HK-2 (cell line): ENCODE data around the gene PLA2G5.
"Not testable (repeated sequence)": the region's sequence is repeated elsewhere in the genome, so short reads cannot be mapped to it uniquely, and the experiment has no call there.

Experiments used
- DNase-seq: peaks from one replicate; pipeline ENCODE4 v3.0.0-alpha.2; 2018; ENCODE audit not compliant: unreplicated experiment

PLA2G5 gene

GRCh38 chr1:20069874-20070273 is at the start of gene PLA2G5:
TSS of gene PLA2G5 (plus strand) at chr1:20070194. CDS start at chr1:20084831, 14,637 bp downstream.
- DNase-seq, result no peak

- no peak for DNase-seq
These were observed 41.9 kb upstream of the PLA2G5 start for GRCh38 chr1:20028125-20028524.

GRCh38 chr1:20028726-20029125 is 41.3 kb upstream of the PLA2G5 start:
- DNase-seq, result no peak

- DNase-seq, result no peak
These were observed 40.6 kb upstream of the PLA2G5 start for GRCh38 chr1:20029178-20029912.

GRCh38 chr1:20030436-20031151 is 39.4 kb upstream of the PLA2G5 start:
- not testable (repeated sequence) for DNase-seq

- no peak for DNase-seq
These were observed 38.8 kb upstream of the PLA2G5 start for GRCh38 chr1:20031161-20031560.

- DNase-seq, result no peak
These were observed 38.2 kb upstream of the PLA2G5 start for GRCh38 chr1:20031836-20032235.

GRCh38 chr1:20032425-20032824 is 37.6 kb upstream of the PLA2G5 start:
- DNase-seq, result no peak

GRCh38 chr1:20033420-20033819 is 36.6 kb upstream of the PLA2G5 start:
- no peak for DNase-seq

GRCh38 chr1:20035114-20035513 is 34.9 kb upstream of the PLA2G5 start:
- DNase-seq, result no peak

- DNase-seq, result no peak
These were observed 32.1 kb upstream of the PLA2G5 start for GRCh38 chr1:20037877-20038276.

GRCh38 chr1:20047096-20047495 is 22.9 kb upstream of the PLA2G5 start:
- no peak for DNase-seq

GRCh38 chr1:20048563-20048962 is 21.4 kb upstream of the PLA2G5 start:
- no peak for DNase-seq

GRCh38 chr1:20049056-20049798 is 20.8 kb upstream of the PLA2G5 start:
- not testable (repeated sequence) for DNase-seq

GRCh38 chr1:20051218-20051829 is 18.7 kb upstream of the PLA2G5 start:
- DNase-seq, result no peak

GRCh38 chr1:20052386-20052785 is 17.6 kb upstream of the PLA2G5 start:
- DNase-seq, result no peak

- no peak for DNase-seq
These were observed 12.0 kb upstream of the PLA2G5 start for GRCh38 chr1:20057886-20058420.

GRCh38 chr1:20058531-20058930 is 11.5 kb upstream of the PLA2G5 start:
- no peak for DNase-seq

GRCh38 chr1:20059847-20060246 is 10.1 kb upstream of the PLA2G5 start:
- DNase-seq, result no peak

- not testable (repeated sequence) for DNase-seq
These were observed 9.2 kb upstream of the PLA2G5 start for GRCh38 chr1:20060791-20061190.

- no peak for DNase-seq
These were observed 8.1 kb upstream of the PLA2G5 start for GRCh38 chr1:20061866-20062265.

- no peak for DNase-seq
These were observed 6.1 kb upstream of the PLA2G5 start for GRCh38 chr1:20063861-20064292.
